Measurements from ENCODE around the gene STRA6.

The STRA6 gene

GRCh38 chr15:74193905-74194304 lies 8.7 kb downstream of the STRA6 start:
- Histone ChIP-seq H3K4me3 (ENCODE audit: low read length) (no peak overlapping the region), H3K9me3 (ENCODE audit: control insufficient read depth, insufficient read depth, low read length) (no peaks in the 10 kb centered on the region), H3K27me3 (ENCODE audit: control insufficient read depth, insufficient read depth, low read length) (no peaks in the 10 kb centered on the region), H3K27ac (ENCODE audit: low read length) (no peak overlapping the region), H3K4me1 (ENCODE audit: control insufficient read depth, insufficient read depth, low read length) (no peaks in the 10 kb centered on the region), H3K36me3 (ENCODE audit: control insufficient read depth, insufficient read depth, low read length) (no peaks in the 10 kb centered on the region)
- DNase-seq (ENCODE audit: low read depth, low spot score), result no peak
- no CpG with 5 or more reads among the region's 6 CpGs for WGBS (ENCODE audit: insufficient coverage, insufficient read length)

GRCh38 chr15:74193299-74193718 lies 9.3 kb downstream of the STRA6 start:
- Histone ChIP-seq H3K36me3 (ENCODE audit: control insufficient read depth, insufficient read depth, low read length) (no peaks in the 10 kb centered on the region), H3K4me3 (ENCODE audit: low read length) (no peak overlapping the region), H3K27me3 (ENCODE audit: control insufficient read depth, insufficient read depth, low read length) (no peaks in the 10 kb centered on the region), H3K4me1 (ENCODE audit: control insufficient read depth, insufficient read depth, low read length) (no peaks in the 10 kb centered on the region), H3K27ac (ENCODE audit: low read length) (no peak overlapping the region), H3K9me3 (ENCODE audit: control insufficient read depth, insufficient read depth, low read length) (no peaks in the 10 kb centered on the region)
- WGBS (ENCODE audit: insufficient coverage, insufficient read length), result no CpG with 5 or more reads among the region's 4 CpGs
- no peak for DNase-seq (ENCODE audit: low read depth, low spot score)

- no peak for DNase-seq (ENCODE audit: low read depth, low spot score)
- Histone ChIP-seq H3K4me1 (ENCODE audit: control insufficient read depth, insufficient read depth, low read length) (no peaks in the 10 kb centered on the region), H3K36me3 (ENCODE audit: control insufficient read depth, insufficient read depth, low read length) (no peaks in the 10 kb centered on the region), H3K27ac (ENCODE audit: low read length) (no peak overlapping the region), H3K9me3 (ENCODE audit: control insufficient read depth, insufficient read depth, low read length) (no peaks in the 10 kb centered on the region), H3K27me3 (ENCODE audit: control insufficient read depth, insufficient read depth, low read length) (no peaks in the 10 kb centered on the region), H3K4me3 (ENCODE audit: low read length) (no peak overlapping the region)
- 100% methylated on average over 1 of the region's 5 CpGs for WGBS (ENCODE audit: insufficient coverage, insufficient read length)
These were observed 9.8 kb downstream of the STRA6 start for GRCh38 chr15:74192751-74193150.

- H3K27me3 ChIP-seq (ENCODE audit: control insufficient read depth, insufficient read depth, low read length), result no peaks in the 10 kb centered on the region
- no peaks in the 10 kb centered on the region for H3K4me1 ChIP-seq (ENCODE audit: control insufficient read depth, insufficient read depth, low read length)
- no peaks in the 10 kb centered on the region for H3K36me3 ChIP-seq (ENCODE audit: control insufficient read depth, insufficient read depth, low read length)
- no CpG with 5 or more reads among the region's 3 CpGs for WGBS (ENCODE audit: insufficient coverage, insufficient read length)
- H3K27ac ChIP-seq (ENCODE audit: low read length), result no peak overlapping the region
- no peak for DNase-seq (ENCODE audit: low read depth, low spot score)
- H3K9me3 ChIP-seq (ENCODE audit: control insufficient read depth, insufficient read depth, low read length), result no peaks in the 10 kb centered on the region
- H3K4me3 ChIP-seq (ENCODE audit: low read length), result no peak overlapping the region
These were observed 10.8 kb downstream of the STRA6 start for GRCh38 chr15:74191798-74192197.

- Histone ChIP-seq H3K36me3 (ENCODE audit: control insufficient read depth, insufficient read depth, low read length) (0 out of 2 replicates have a peak, but pooled peaks cover 2% of the 10 kb centered on the region), H3K9me3 (ENCODE audit: control insufficient read depth, insufficient read depth, low read length) (no peaks in the 10 kb centered on the region), H3K4me1 (ENCODE audit: control insufficient read depth, insufficient read depth, low read length) (no peaks in the 10 kb centered on the region), H3K27ac (ENCODE audit: low read length) (no peak overlapping the region), H3K4me3 (ENCODE audit: low read length) (no peak overlapping the region), H3K27me3 (ENCODE audit: control insufficient read depth, insufficient read depth, low read length) (no peaks in the 10 kb centered on the region)
- WGBS (ENCODE audit: insufficient coverage, insufficient read length), result no CpG with 5 or more reads among the region's 11 CpGs
- DNase-seq (ENCODE audit: low read depth, low spot score), result no peak
These were observed 14.4 kb downstream of the STRA6 start for GRCh38 chr15:74188216-74188615.

GRCh38 chr15:74185710-74186348 lies 16.8 kb downstream of the STRA6 start:
- Histone ChIP-seq H3K36me3 (ENCODE audit: control insufficient read depth, insufficient read depth, low read length) (peaks cover 5% of the 10 kb centered on the region; the same call in 1 of the 2 replicates), H3K4me3 (ENCODE audit: low read length) (no peak overlapping the region), H3K27ac (ENCODE audit: low read length) (no peak overlapping the region), H3K27me3 (ENCODE audit: control insufficient read depth, insufficient read depth, low read length) (no peaks in the 10 kb centered on the region), H3K4me1 (ENCODE audit: control insufficient read depth, insufficient read depth, low read length) (no peaks in the 10 kb centered on the region), H3K9me3 (ENCODE audit: control insufficient read depth, insufficient read depth, low read length) (no peaks in the 10 kb centered on the region)
- DNase-seq (ENCODE audit: low read depth, low spot score), result no peak
- WGBS (ENCODE audit: insufficient coverage, insufficient read length), result no CpG with 5 or more reads among the region's 8 CpGs

- no peak overlapping the region for H3K4me3 ChIP-seq (ENCODE audit: low read length)
- H3K4me1 ChIP-seq (ENCODE audit: control insufficient read depth, insufficient read depth, low read length), result no peaks in the 10 kb centered on the region
- H3K27me3 ChIP-seq (ENCODE audit: control insufficient read depth, insufficient read depth, low read length), result no peaks in the 10 kb centered on the region
- H3K36me3 ChIP-seq (ENCODE audit: control insufficient read depth, insufficient read depth, low read length), result peaks cover 6% of the 10 kb centered on the region; the same call in 1 of the 2 replicates
- H3K9me3 ChIP-seq (ENCODE audit: control insufficient read depth, insufficient read depth, low read length), result no peaks in the 10 kb centered on the region
- no peak for DNase-seq (ENCODE audit: low read depth, low spot score)
- no peak overlapping the region for H3K27ac ChIP-seq (ENCODE audit: low read length)
- WGBS (ENCODE audit: insufficient coverage, insufficient read length), result no CpG with 5 or more reads among the region's 12 CpGs
These were observed 17.9 kb downstream of the STRA6 start for GRCh38 chr15:74184582-74185091.

GRCh38 chr15:74182131-74182530 lies 20.5 kb downstream of the STRA6 start:
- Histone ChIP-seq H3K4me3 (ENCODE audit: low read length) (no peak overlapping the region), H3K27me3 (ENCODE audit: control insufficient read depth, insufficient read depth, low read length) (no peaks in the 10 kb centered on the region), H3K27ac (ENCODE audit: low read length) (no peak overlapping the region), H3K4me1 (ENCODE audit: control insufficient read depth, insufficient read depth, low read length) (no peaks in the 10 kb centered on the region), H3K36me3 (ENCODE audit: control insufficient read depth, insufficient read depth, low read length) (peaks cover 6% of the 10 kb centered on the region; the same call in 1 of the 2 replicates), H3K9me3 (ENCODE audit: control insufficient read depth, insufficient read depth, low read length) (no peaks in the 10 kb centered on the region)
- WGBS (ENCODE audit: insufficient coverage, insufficient read length), result no CpG with 5 or more reads among the region's 8 CpGs
- no peak for DNase-seq (ENCODE audit: low read depth, low spot score)

GRCh38 chr15:74180881-74181602 lies 21.5 kb downstream of the STRA6 start:
- Histone ChIP-seq H3K9me3 (ENCODE audit: control insufficient read depth, insufficient read depth, low read length) (no peaks in the 10 kb centered on the region), H3K4me1 (ENCODE audit: control insufficient read depth, insufficient read depth, low read length) (no peaks in the 10 kb centered on the region), H3K36me3 (ENCODE audit: control insufficient read depth, insufficient read depth, low read length) (peaks cover 6% of the 10 kb centered on the region; the same call in 1 of the 2 replicates), H3K4me3 (ENCODE audit: low read length) (no peak overlapping the region), H3K27me3 (ENCODE audit: control insufficient read depth, insufficient read depth, low read length) (no peaks in the 10 kb centered on the region), H3K27ac (ENCODE audit: low read length) (no peak overlapping the region)
- no peak for DNase-seq (ENCODE audit: low read depth, low spot score)
- no CpG with 5 or more reads among the region's 21 CpGs for WGBS (ENCODE audit: insufficient coverage, insufficient read length)

- no peak for DNase-seq (ENCODE audit: low read depth, low spot score)
- no peaks in the 10 kb centered on the region for H3K27me3 ChIP-seq (ENCODE audit: control insufficient read depth, insufficient read depth, low read length)
- H3K9me3 ChIP-seq (ENCODE audit: control insufficient read depth, insufficient read depth, low read length), result no peaks in the 10 kb centered on the region
- H3K36me3 ChIP-seq (ENCODE audit: control insufficient read depth, insufficient read depth, low read length), result peaks cover 6% of the 10 kb centered on the region; the same call in 1 of the 2 replicates
- H3K27ac ChIP-seq (ENCODE audit: low read length), result no peak overlapping the region
- no peak overlapping the region for H3K4me3 ChIP-seq (ENCODE audit: low read length)
- H3K4me1 ChIP-seq (ENCODE audit: control insufficient read depth, insufficient read depth, low read length), result no peaks in the 10 kb centered on the region
- no CpG with 5 or more reads among the region's 17 CpGs for WGBS (ENCODE audit: insufficient coverage, insufficient read length)
These were observed 22.4 kb downstream of the STRA6 start for GRCh38 chr15:74179983-74180880.
